GM12874 (cell line): ENCODE measurements around the gene TIMD4.

ENCODE experiments used
- TF ChIP-seq, protein P1 (sequence below): IDR thresholded peaks from 2 replicates; pipeline ENCODE4 v1.5.1; 2011; ENCODE audit warnings: low read depth, mild to moderate bottlenecking, control low read depth, low read length, moderate library complexity; ENCODE audit not compliant: insufficient read depth

The TIMD4 gene

DNA sequence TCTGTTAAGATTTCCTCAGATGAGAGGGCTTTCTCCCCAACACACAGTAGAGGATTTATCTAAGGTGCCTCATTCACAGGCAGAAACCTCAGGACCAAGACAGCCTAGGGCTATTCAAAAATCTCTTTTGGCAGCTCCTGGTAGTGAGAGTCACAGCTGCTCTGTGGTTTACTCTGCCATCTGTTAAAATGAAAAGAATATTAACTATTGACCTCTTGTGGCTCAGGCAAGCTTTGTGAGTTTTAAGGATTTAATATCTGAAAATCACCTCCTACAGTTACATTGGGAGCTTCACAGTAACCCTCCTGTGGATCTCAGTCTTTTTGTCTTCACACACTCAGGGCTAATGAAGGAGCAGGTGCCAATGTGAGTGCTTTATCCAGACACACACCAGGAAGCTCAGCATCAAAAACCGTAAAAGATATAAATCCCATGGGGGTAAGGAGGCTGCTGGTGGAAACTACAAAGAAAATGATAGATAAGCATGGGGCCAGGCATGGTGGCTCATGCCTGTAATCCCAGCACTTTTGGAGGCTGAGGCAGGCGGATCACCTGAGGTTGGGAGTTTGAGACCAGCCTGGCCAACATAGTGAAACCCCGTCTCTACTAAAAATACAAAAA lies 83.3 kb downstream of the TIMD4 start:
- TF ChIP-seq, protein P1, sequence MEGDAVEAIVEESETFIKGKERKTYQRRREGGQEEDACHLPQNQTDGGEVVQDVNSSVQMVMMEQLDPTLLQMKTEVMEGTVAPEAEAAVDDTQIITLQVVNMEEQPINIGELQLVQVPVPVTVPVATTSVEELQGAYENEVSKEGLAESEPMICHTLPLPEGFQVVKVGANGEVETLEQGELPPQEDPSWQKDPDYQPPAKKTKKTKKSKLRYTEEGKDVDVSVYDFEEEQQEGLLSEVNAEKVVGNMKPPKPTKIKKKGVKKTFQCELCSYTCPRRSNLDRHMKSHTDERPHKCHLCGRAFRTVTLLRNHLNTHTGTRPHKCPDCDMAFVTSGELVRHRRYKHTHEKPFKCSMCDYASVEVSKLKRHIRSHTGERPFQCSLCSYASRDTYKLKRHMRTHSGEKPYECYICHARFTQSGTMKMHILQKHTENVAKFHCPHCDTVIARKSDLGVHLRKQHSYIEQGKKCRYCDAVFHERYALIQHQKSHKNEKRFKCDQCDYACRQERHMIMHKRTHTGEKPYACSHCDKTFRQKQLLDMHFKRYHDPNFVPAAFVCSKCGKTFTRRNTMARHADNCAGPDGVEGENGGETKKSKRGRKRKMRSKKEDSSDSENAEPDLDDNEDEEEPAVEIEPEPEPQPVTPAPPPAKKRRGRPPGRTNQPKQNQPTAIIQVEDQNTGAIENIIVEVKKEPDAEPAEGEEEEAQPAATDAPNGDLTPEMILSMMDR, result no peak

DNA sequence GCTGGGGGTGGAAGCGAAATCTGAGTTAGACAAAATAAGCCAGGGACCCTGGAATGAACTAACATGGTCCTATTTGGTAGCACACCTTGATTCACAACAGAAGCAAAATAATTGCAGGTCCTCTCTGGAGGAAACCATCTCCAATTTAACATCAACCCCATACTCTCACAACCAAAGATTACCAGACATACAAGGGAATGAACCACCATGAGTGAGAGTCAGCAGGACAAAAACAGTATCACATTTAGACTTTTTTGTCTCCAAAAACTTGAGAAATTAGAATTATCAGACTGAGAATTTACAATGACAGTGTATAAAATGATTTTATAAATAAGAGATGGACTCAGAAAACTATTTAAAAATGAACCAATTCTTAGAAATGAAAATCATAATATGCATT lies 91.8 kb downstream of the TIMD4 start:
- TF ChIP-seq, protein P1, result no peak

DNA sequence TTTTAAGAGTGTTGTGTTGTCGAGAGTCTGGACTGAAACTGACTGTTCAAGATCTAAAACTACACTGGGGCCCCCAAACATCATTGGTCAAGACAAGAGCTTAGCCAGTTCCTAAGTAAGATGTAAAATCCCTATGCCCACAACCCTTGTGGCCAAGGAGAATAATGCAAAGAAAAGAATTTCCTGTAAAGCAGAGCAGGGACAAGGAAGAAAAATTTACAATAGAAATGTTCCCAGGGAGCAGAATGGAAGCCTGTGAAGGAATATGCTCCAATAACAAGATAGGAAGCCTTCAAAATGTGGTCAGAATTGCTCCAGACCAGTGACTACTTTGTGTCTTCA lies 92.6 kb downstream of the TIMD4 start:
- TF ChIP-seq, protein P1, result no peak
